ENCODE data around the gene USP22. TPM values are rescaled to one million over a fixed set of nuclear protein-coding genes. Genes with fewer than 3 reads are reported as not detected.

The USP22 gene
- total and polyA plus RNA-seq, 2 of the 13 experiments (the other 11 are each of a cell fraction or from before 2014, with no cell fraction given): 98.0 to 130 TPM

- TF ChIP-seq MATR3 (CRISPR knock-in tag; IDR thresholded peaks at IDR 0.05) (no peak), FOSL2 (CRISPR knock-in tag; IDR thresholded peaks at IDR 0.05) (0 out of 2 replicates have a peak, but pooled peaks have one; percentile 11), ZNF687 (CRISPR knock-in tag; IDR thresholded peaks at IDR 0.05) (peak; percentile 79), ZNF318 (CRISPR knock-in tag; IDR thresholded peaks at IDR 0.05) (no peak), HCFC1 (IDR thresholded peaks at IDR 0.05; ENCODE audit: low read depth, low read length) (no peak), FOXP1 (IDR thresholded peaks at IDR 0.05) (no peak), FOXP1 (CRISPR knock-in tag; IDR thresholded peaks at IDR 0.05) (no peak), ZNF276 (CRISPR knock-in tag; IDR thresholded peaks at IDR 0.05; ENCODE audit: low read depth) (no peak), U2AF1 (optimal IDR thresholded peaks at IDR 0.05; ENCODE audit: low read depth, low read length) (no peak)
Measured at GRCh38 chr17:21043296-21044232, 753 bp upstream of the USP22 start (continued).
